Measurements from ENCODE around the gene HS3ST5.

DNA sequence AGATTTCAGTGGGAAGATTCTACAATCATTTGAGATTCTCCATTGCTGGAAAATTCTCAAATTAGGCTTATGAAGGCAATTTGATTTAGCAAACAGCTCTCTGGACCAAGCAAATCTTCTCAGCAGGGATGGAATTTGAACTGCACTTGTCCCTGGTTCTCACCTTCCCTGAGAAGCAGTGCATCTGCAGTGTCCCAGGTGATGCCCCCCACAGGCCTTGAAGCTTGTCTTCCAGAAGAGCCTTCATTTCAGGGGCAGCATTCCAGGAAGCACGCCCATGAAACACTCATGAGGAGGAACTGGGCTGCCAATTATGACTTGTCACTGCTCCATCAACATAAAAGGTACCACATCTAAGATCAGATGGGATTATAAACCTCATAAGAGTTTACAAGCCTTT is 289.0 kb downstream of the HS3ST5 start:
- TF ChIP-seq, protein P1, sequence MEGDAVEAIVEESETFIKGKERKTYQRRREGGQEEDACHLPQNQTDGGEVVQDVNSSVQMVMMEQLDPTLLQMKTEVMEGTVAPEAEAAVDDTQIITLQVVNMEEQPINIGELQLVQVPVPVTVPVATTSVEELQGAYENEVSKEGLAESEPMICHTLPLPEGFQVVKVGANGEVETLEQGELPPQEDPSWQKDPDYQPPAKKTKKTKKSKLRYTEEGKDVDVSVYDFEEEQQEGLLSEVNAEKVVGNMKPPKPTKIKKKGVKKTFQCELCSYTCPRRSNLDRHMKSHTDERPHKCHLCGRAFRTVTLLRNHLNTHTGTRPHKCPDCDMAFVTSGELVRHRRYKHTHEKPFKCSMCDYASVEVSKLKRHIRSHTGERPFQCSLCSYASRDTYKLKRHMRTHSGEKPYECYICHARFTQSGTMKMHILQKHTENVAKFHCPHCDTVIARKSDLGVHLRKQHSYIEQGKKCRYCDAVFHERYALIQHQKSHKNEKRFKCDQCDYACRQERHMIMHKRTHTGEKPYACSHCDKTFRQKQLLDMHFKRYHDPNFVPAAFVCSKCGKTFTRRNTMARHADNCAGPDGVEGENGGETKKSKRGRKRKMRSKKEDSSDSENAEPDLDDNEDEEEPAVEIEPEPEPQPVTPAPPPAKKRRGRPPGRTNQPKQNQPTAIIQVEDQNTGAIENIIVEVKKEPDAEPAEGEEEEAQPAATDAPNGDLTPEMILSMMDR (IDR thresholded peaks at IDR 0.05; ENCODE audit: insufficient read depth, low read depth, low read length), result no peak
- TF ChIP-seq EZH2 (IDR thresholded peaks at IDR 0.05; ENCODE audit: insufficient read depth, low read length), result no peak

Measured in astrocyte (in vitro differentiated cells and primary cell).